HFF-Myc (cell line): ENCODE results near the gene SLC66A2.

Source experiments
- DNase-seq: peaks from one replicate; pipeline ENCODE4 v3.0.0-alpha.2; 2011; ENCODE audit warnings: low read depth; ENCODE audit errors: extremely low read depth
- H3K4me3 ChIP-seq: replicated peaks from 2 replicates; pipeline ENCODE4 v1.5.1; 2011; ENCODE audit warnings: low read depth, mild to moderate bottlenecking, control low read depth, low read length
- CTCF ChIP-seq: IDR thresholded peaks from 2 replicates; pipeline ENCODE4 v1.5.1; 2012; ENCODE audit warnings: mild to moderate bottlenecking, low read depth, low read length, control low read depth; ENCODE audit errors: missing control alignments

SLC66A2 gene

GRCh38 chr18:79853303-79853992 lies 98.0 kb downstream of the SLC66A2 start:
- DNase-seq, result no peak
- no peak overlapping the region for H3K4me3 ChIP-seq
- no peak for TF ChIP-seq CTCF

- no peak for TF ChIP-seq CTCF
- no peak overlapping the region for H3K4me3 ChIP-seq
- no peak for DNase-seq
These were observed 98.7 kb downstream of the SLC66A2 start for GRCh38 chr18:79852561-79853302.
